ENCODE results near the gene SCAF4.

Gene SCAF4

GRCh38 chr21:31713973-31714740 is 17.8 kb downstream of the SCAF4 start:
- no peak for DNase-seq (ENCODE audit: low spot score)

GRCh38 chr21:31713115-31713514 is 18.8 kb downstream of the SCAF4 start:
- DNase-seq (ENCODE audit: low spot score), result no peak

DNA sequence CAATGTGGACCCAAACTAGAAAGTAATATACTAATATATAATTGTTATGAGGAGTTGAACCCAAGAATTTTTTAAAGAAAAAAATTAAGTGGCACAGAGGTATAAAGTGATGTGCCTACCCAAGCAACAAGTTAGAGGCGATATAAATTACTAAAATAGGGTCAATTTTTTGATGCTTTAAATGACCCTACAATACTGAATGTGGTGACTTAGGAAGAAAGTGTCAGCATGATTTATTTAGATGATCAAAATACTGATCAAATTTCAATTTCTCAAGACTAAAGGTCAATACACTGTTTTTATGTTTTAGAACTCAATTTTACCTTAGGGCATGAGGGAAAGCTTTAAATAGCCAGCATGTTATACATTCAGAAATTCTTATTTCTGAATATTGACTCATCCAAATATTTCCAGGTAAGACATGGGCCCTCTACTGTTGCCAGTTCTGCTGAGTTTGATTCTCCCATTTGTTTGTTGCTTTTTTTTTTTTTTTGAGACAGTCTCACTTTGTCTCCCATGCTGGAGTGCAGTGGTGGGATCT is 20.1 kb downstream of the SCAF4 start:
- no peak for DNase-seq (ENCODE audit: low spot score)

GRCh38 chr21:31711326-31711725 is 20.6 kb downstream of the SCAF4 start:
- no peak for DNase-seq (ENCODE audit: low spot score)

DNA sequence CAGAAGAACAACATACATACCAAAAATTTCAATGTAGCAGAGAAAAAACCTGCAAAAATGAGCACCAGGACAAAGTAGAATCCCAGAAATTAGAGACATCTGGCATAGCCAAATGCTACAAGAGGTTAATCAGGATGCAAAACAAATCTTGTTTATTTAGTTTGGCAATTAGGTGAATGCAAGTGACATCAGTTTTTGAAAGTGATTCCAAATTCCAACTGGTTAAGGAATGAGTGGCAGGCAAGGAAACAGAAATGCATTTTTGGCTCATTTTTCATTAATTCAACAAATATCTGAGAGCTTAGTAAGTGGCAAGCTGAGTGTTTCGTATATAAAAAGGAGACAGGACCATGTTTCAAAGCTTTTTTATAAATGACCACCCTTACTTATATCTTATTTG is 21.3 kb downstream of the SCAF4 start:
- no peak for DNase-seq (ENCODE audit: low spot score)

- no peak for DNase-seq (ENCODE audit: low spot score)
These were observed 23.4 kb downstream of the SCAF4 start for GRCh38 chr21:31708541-31708940.

DNA sequence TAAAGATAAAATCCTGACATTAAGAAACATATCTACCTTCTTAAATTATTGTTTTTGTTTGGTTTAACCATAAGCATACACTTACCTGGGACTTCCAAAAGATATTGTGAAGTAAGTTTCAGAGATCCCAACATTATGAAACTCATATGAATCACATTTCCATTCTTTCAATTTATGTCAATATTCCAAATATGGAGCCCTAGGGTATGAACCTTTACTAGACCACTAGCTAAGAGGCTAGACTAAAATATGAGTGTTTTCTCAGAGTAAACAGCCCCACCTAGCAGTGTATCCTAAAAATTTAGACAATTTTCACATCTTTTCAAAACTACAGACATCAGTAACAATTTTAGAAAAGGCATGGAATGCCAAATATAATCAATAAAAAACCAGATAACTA is 24.4 kb downstream of the SCAF4 start:
- DNase-seq (ENCODE audit: low spot score), result no peak

GRCh38 chr21:31706562-31706961 is 25.4 kb downstream of the SCAF4 start:
- DNase-seq (ENCODE audit: low spot score), result no peak

GRCh38 chr21:31700040-31700439 is 31.9 kb downstream of the SCAF4 start:
- DNase-seq (ENCODE audit: low spot score), result no peak

- no peak for DNase-seq (ENCODE audit: low spot score)
These were observed 33.5 kb downstream of the SCAF4 start for GRCh38 chr21:31698461-31698860.

DNA sequence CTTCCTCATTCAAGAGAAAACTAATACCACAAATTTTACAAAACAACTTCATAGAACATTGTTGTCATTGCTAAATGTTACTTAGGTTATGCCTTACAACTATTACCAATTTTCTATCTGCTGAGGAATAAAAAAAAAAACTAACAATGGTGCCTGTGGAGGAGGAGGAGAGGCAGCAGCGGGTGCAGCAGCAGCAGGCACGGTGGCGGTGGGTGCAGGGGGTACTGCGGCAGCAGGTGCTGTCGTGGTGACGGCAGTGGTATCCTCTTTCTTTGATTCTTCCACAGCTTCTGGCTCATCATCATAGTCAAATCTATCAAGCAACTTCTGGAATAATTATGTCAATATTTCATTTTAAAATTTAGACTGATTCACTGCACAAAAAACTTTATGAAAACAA is 35.5 kb downstream of the SCAF4 start:
- DNase-seq (ENCODE audit: low spot score), result no peak

GRCh38 chr21:31693222-31693621 is 38.7 kb downstream of the SCAF4 start:
- no peak for DNase-seq (ENCODE audit: low spot score)

- no peak for DNase-seq (ENCODE audit: low spot score)
These were observed 43.1 kb downstream of the SCAF4 start for GRCh38 chr21:31688603-31689368.

DNA sequence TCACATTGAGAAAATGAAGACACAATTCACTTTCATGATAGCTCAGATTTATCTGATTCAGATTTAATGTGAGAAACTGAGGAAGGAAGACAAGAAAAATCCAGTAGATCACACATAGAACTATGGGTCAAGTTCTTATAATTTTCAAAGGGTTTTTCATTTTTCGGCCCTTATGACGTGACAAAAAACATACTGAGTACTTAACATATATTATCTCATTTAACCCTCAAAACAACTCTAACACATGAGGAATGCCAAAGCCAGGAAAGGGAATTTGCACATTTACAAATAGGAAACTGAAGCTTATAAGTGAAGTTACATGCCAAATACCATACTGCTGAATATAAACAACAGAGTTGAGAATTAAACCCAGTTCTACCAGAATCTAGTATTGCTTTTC is 44.8 kb downstream of the SCAF4 start:
- no peak for DNase-seq (ENCODE audit: low spot score)

GRCh38 chr21:31686272-31686915 is 45.5 kb downstream of the SCAF4 start:
- no peak for DNase-seq (ENCODE audit: low spot score)

DNA sequence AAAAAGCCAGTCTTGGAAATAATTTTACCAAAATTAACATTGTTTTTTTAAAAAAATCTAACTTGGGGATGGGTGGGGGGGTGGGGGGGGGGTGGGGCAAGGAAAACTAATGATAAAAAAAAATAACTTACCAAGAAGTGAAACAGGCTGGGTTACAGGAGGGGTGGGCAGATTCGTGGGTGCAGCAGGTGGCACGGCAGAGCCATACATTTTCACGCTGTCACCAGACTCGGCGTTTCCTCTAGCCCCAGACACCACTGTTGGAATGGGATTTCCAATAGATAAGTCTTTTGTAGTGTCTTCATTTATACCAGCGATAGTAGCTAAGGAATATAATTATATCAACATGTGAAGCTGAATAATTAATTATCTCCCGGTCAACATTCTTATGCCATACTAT is 47.0 kb downstream of the SCAF4 start:
- DNase-seq (ENCODE audit: low spot score), result no peak

DNA sequence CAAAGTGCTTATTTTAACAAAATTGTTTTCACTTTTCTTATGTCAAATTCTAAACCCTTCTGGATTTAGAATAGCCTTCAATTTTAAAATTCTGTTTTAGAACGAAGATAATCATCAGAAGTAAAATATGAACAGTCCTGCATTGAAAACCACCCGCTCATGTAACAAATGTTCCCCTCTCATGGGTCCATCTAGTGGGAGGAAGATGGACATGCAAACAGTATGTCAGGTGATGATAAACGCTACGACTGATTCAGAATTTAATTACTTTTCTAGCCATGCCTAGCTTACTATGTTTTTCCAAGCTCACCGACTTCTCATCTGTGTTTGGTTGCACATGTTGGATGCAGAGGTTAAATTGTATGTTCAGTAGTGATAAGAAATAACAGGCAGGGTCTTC is 48.9 kb downstream of the SCAF4 start:
- DNase-seq (ENCODE audit: low spot score), result no peak

- DNase-seq (ENCODE audit: low spot score), result no peak
These were observed 49.3 kb downstream of the SCAF4 start for GRCh38 chr21:31682620-31683019.

GRCh38 chr21:31678478-31678877 is 53.4 kb downstream of the SCAF4 start:
- DNase-seq (ENCODE audit: low spot score), result no peak

- DNase-seq (ENCODE audit: low spot score), result no peak
These were observed 54.9 kb downstream of the SCAF4 start for GRCh38 chr21:31677047-31677446.

DNA sequence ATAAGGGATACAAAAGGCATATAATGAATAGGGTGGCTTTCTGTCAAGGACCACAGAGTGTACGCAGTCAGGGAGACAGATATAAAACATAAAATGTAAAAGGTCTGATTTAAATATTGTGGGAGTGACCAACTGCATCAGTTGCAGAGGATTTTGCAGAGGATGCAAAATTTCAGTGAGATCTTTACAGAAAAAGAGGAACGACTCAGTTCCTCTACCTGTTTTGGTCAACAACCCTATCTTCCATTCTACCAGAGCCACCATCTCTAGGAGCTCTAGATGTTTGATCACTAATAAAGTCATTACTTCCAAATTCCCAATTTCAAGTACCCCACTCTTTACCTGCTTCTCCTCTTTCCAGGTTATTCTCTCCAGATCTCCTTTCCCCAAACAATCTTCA is 56.0 kb downstream of the SCAF4 start:
- no peak for DNase-seq (ENCODE audit: low spot score)

GRCh38 chr21:31675318-31675717 is 56.6 kb downstream of the SCAF4 start:
- DNase-seq (ENCODE audit: low spot score), result no peak
